Natural killer cell (primary cell): ENCODE measurements around the gene ASIC5. TPM values are rescaled to one million over a fixed set of nuclear protein-coding genes. Genes with fewer than 3 reads are reported as not detected.
"Not testable (repeated sequence)": the region's sequence is repeated elsewhere in the genome, so short reads cannot be mapped to it uniquely, and the experiment has no call there.

Experiments used
- ATAC-seq, 3 donors: fragments of 150-1000 bp in 2 of 3; fragments of 200-7000 bp in 1 of 3; cut with Tn5 transposase; 1 replicate in 1 of 3; 2 replicates in 2 of 3; pipeline ENCODE4 v1.10.0; 2021; ENCODE audit warnings: mild to moderate bottlenecking in 2 of 3, moderate library complexity in 2 of 3
- DNase-seq, 2 donors: peaks; one replicate each; pipeline versions ENCODE4 v3.0.0 to v3.0.0-alpha.2; 2013 to 2021; ENCODE audit warnings: mixed read lengths in 1 of 2
- H3K27ac ChIP-seq: one replicate; pipeline ENCODE4 v1.5.1; 2013; ENCODE audit warnings: mild to moderate bottlenecking, low read length
- H3K27me3 ChIP-seq: one replicate; pipeline ENCODE4 v1.6.1; 2013; ENCODE audit warnings: low read length; ENCODE audit not compliant: control insufficient read depth, insufficient read depth
- H3K36me3 ChIP-seq: one replicate; pipeline ENCODE4 v1.6.1; 2013; ENCODE audit warnings: low read length; ENCODE audit not compliant: control insufficient read depth, insufficient read depth
- H3K4me1 ChIP-seq: one replicate; pipeline ENCODE4 v1.6.1; 2013; ENCODE audit warnings: low read length; ENCODE audit not compliant: control insufficient read depth, insufficient read depth
- H3K4me3 ChIP-seq: one replicate; pipeline ENCODE4 v1.5.1; 2013; ENCODE audit warnings: low read length
- H3K9me3 ChIP-seq: one replicate; pipeline ENCODE4 v1.6.1; 2013; ENCODE audit warnings: low read length; ENCODE audit not compliant: control insufficient read depth, insufficient read depth
- H3K27ac Mint-ChIP-seq, 2 donors: one replicate each; pipeline ENCODE4 v1.8.0; 2022; ENCODE audit warnings: mild to moderate bottlenecking in 2 of 2, mixed read lengths in 2 of 2, moderate library complexity in 1 of 2
- H3K27me3 Mint-ChIP-seq, 2 donors: one replicate each; pipeline ENCODE4 v1.8.0; 2022; ENCODE audit warnings: low read depth in 2 of 2, mixed read lengths in 2 of 2
- H3K36me3 Mint-ChIP-seq: one replicate; pipeline ENCODE4 v1.8.0; 2022; ENCODE audit warnings: mixed read lengths
- H3K4me1 Mint-ChIP-seq, 2 donors: one replicate each; pipeline ENCODE4 v1.8.0; 2022; ENCODE audit warnings: mixed read lengths in 2 of 2
- H3K4me3 Mint-ChIP-seq: one replicate; pipeline ENCODE4 v1.8.0; 2022; ENCODE audit warnings: mild to moderate bottlenecking, moderate library complexity, mixed read lengths
- H3K9me3 Mint-ChIP-seq, 2 donors: one replicate each; pipeline ENCODE4 v1.8.0; 2022; ENCODE audit warnings: mixed read lengths in 2 of 2
- WGBS: methylation state at CpG from one replicate; pipeline ENCODE4 v1.1.7; 2013; ENCODE audit warnings: missing lambda C conversion rate; ENCODE audit not compliant: insufficient coverage; 5-methylcytosine and 5-hydroxymethylcytosine counted together
- intact Hi-C: fragments of 100-400 bp; cut with micrococcal nuclease; formaldehyde crosslinking; loops from one replicate; pipeline ENCODE4 v1.14.2; 2022
- total RNA-seq, 4 donors: library from RNA; stranded (reverse); fragments of 120-200 nt in 1 of 4; gene quantifications; one replicate each; pipeline versions ENCODE4 v1.2.3 to v1.2.4, GENCODE V29; 2013 to 2022
- TF ChIP-seq, protein P1 (sequence below): fragments of 200-600 bp; IDR thresholded peaks from one replicate; pipeline ENCODE4 v1.8.0; 2022; ENCODE audit warnings: antibody characterized with exemption

ASIC5 gene
- total RNA-seq, 3 donors from 2014 or later (not counting 1 experiment from before 2014, with no cell fraction given): not detected

DNA sequence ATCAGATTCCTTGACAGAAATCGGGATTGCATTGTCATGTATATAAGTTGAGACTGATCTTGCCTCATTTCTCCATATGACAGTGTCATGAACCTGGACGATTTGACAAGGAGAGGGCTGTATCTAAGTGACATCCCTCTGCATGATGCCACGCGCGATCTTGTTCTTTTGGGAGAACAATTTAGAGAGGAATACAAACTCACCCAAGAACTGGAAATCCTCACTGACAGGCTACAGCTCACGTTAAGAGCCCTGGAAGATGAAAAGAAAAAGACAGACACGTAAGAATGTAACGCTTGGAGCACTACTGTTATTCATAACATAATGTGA lies 66.3 kb downstream of the ASIC5 start:
- WGBS: 94% methylated on average over 7 of the region's 8 CpGs
- no peaks in the 10 kb centered on the region for H3K36me3 Mint-ChIP-seq
- DNase-seq (no peak), ATAC-seq (no peak)
- Histone ChIP-seq H3K36me3 (no peaks in the 10 kb centered on the region), H3K9me3 (no peaks in the 10 kb centered on the region), H3K4me1 (no peaks in the 10 kb centered on the region), H3K27ac (no peak overlapping the region), H3K27me3 (no peaks in the 10 kb centered on the region), H3K4me3 (no peak overlapping the region)
- H3K4me3 Mint-ChIP-seq: no peak overlapping the region
- H3K27ac Mint-ChIP-seq: no peak overlapping the region
- intact Hi-C loops: no loop called here
- no peaks in the 10 kb centered on the region for H3K9me3 Mint-ChIP-seq
- no peaks in the 10 kb centered on the region for H3K27me3 Mint-ChIP-seq
- no peaks in the 10 kb centered on the region for H3K4me1 Mint-ChIP-seq
- TF ChIP-seq, protein P1, sequence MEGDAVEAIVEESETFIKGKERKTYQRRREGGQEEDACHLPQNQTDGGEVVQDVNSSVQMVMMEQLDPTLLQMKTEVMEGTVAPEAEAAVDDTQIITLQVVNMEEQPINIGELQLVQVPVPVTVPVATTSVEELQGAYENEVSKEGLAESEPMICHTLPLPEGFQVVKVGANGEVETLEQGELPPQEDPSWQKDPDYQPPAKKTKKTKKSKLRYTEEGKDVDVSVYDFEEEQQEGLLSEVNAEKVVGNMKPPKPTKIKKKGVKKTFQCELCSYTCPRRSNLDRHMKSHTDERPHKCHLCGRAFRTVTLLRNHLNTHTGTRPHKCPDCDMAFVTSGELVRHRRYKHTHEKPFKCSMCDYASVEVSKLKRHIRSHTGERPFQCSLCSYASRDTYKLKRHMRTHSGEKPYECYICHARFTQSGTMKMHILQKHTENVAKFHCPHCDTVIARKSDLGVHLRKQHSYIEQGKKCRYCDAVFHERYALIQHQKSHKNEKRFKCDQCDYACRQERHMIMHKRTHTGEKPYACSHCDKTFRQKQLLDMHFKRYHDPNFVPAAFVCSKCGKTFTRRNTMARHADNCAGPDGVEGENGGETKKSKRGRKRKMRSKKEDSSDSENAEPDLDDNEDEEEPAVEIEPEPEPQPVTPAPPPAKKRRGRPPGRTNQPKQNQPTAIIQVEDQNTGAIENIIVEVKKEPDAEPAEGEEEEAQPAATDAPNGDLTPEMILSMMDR: no peak

- Histone ChIP-seq H3K9me3 (no peaks in the 10 kb centered on the region), H3K36me3 (no peaks in the 10 kb centered on the region), H3K27me3 (no peaks in the 10 kb centered on the region), H3K4me1 (no peaks in the 10 kb centered on the region), H3K4me3 (no peak overlapping the region), H3K27ac (no peak overlapping the region)
- intact Hi-C loops: no loop called here
- Mint-ChIP-seq H3K4me1 (no peaks in the 10 kb centered on the region), H3K9me3 (no peaks in the 10 kb centered on the region), H3K27me3 (no peaks in the 10 kb centered on the region), H3K4me3 (no peak overlapping the region), H3K27ac (no peak overlapping the region), H3K36me3 (no peaks in the 10 kb centered on the region)
- ATAC-seq (no peak), DNase-seq (no peak)
- 92% methylated on average over 4 of the region's 5 CpGs for WGBS
- TF ChIP-seq, protein P1: no peak
These were observed 66.8 kb downstream of the ASIC5 start for GRCh38 chr4:155799116-155799793.

GRCh38 chr4:155797581-155797980 lies 68.5 kb downstream of the ASIC5 start:
- not testable (repeated sequence) for ATAC-seq

GRCh38 chr4:155795991-155796390 lies 70.1 kb downstream of the ASIC5 start:
- Histone ChIP-seq H3K27ac (no peak overlapping the region), H3K4me3 (no peak overlapping the region), H3K4me1 (no peaks in the 10 kb centered on the region), H3K9me3 (no peaks in the 10 kb centered on the region), H3K36me3 (no peaks in the 10 kb centered on the region), H3K27me3 (no peaks in the 10 kb centered on the region)
- DNase-seq (no peak), ATAC-seq (no peak)
- Mint-ChIP-seq H3K4me3 (no peak overlapping the region), H3K27ac (no peak overlapping the region), H3K9me3 (no peaks in the 10 kb centered on the region), H3K4me1 (no peaks in the 10 kb centered on the region), H3K27me3 (no peaks in the 10 kb centered on the region), H3K36me3 (no peaks in the 10 kb centered on the region)
- TF ChIP-seq, protein P1: no peak
- WGBS: 79% methylated on average over 3 of the region's 3 CpGs
- intact Hi-C loops: no loop called here

More at GRCh38 chr4:155797581-155797980, 68.5 kb downstream of the ASIC5 start:
- H3K4me1 ChIP-seq, H3K27ac ChIP-seq, H3K4me3 Mint-ChIP-seq, DNase-seq, H3K27ac Mint-ChIP-seq, H3K36me3 ChIP-seq, H3K4me1 Mint-ChIP-seq, H3K4me3 ChIP-seq, intact Hi-C loops, H3K9me3 ChIP-seq, H3K36me3 Mint-ChIP-seq, H3K27me3 ChIP-seq, H3K9me3 Mint-ChIP-seq, H3K27me3 Mint-ChIP-seq: not testable (repeated sequence)
- 88% methylated on average over 1 of the region's 4 CpGs for WGBS
